HG03378 (cell line): ENCODE data around the gene CERT1.
"Not testable (repeated sequence)": the region's sequence is repeated elsewhere in the genome, so short reads cannot be mapped to it uniquely, and the experiment has no call there.

Source experiments
- ATAC-seq: cut with Tn5 transposase; IDR thresholded peaks from one replicate; pipeline ENCODE4 v1.9.1; 2021; ENCODE audit warnings: mild to moderate bottlenecking, moderate library complexity; ENCODE audit not compliant: unreplicated experiment

The CERT1 gene

GRCh38 chr5:75356719-75357118 is 154.7 kb downstream of the CERT1 start:
- no peak for ATAC-seq

- no peak for ATAC-seq
These were observed 156.2 kb downstream of the CERT1 start for GRCh38 chr5:75355236-75355635.

GRCh38 chr5:75351139-75351926 is 160.1 kb downstream of the CERT1 start:
- ATAC-seq: no peak

- no peak for ATAC-seq
These were observed 161.8 kb downstream of the CERT1 start for GRCh38 chr5:75349663-75350062.

GRCh38 chr5:75348241-75348640 is 163.2 kb downstream of the CERT1 start:
- ATAC-seq: no peak

GRCh38 chr5:75342836-75343235 is 168.6 kb downstream of the CERT1 start:
- ATAC-seq: no peak

- no peak for ATAC-seq
These were observed 169.5 kb downstream of the CERT1 start for GRCh38 chr5:75341934-75342333.

GRCh38 chr5:75340714-75341478 is 170.5 kb downstream of the CERT1 start:
- ATAC-seq: no peak

GRCh38 chr5:75338408-75338807 is 173.0 kb downstream of the CERT1 start:
- ATAC-seq: no peak

- ATAC-seq: no peak
These were observed 173.9 kb downstream of the CERT1 start for GRCh38 chr5:75337366-75338021.

GRCh38 chr5:75336615-75337336 is 174.7 kb downstream of the CERT1 start, which contains the start of gene HMGCR:
TSS of gene HMGCR (plus strand) at chr5:75337220. CDS start at chr5:75342606, 5,386 bp downstream.
- ATAC-seq: peak; percentile 97

GRCh38 chr5:75335952-75336614 is 175.3 kb downstream of the CERT1 start:
- peak; percentile 3 for ATAC-seq

GRCh38 chr5:75335486-75335885 is 175.9 kb downstream of the CERT1 start:
- no peak for ATAC-seq

GRCh38 chr5:75334413-75334812 is 177.0 kb downstream of the CERT1 start:
- not testable (repeated sequence) for ATAC-seq

GRCh38 chr5:75333759-75334158 is 177.7 kb downstream of the CERT1 start:
- ATAC-seq: not testable (repeated sequence)

GRCh38 chr5:75331095-75332090 is 180.0 kb downstream of the CERT1 start:
- no peak for ATAC-seq

GRCh38 chr5:75330404-75330803 is 181.0 kb downstream of the CERT1 start:
- ATAC-seq: no peak
